NCI-H510A (cell line): ENCODE results near the gene DCP2.

Experiments used
- DNase-seq: peaks from one replicate; lab custom pipeline; 2025; lab: John Stamatoyannopoulos, UW

DCP2 gene

GRCh38 chr5:113047733-113048652, 71.4 kb downstream of the DCP2 start:
- no peak for DNase-seq

GRCh38 chr5:113048931-113049330, 72.3 kb downstream of the DCP2 start:
- DNase-seq, result no peak

- DNase-seq, result no peak
These were observed 74.3 kb downstream of the DCP2 start for GRCh38 chr5:113050721-113051382.

- DNase-seq, result no peak
These were observed 75.6 kb downstream of the DCP2 start for GRCh38 chr5:113052041-113052795.

- DNase-seq, result no peak
These were observed 77.0 kb downstream of the DCP2 start for GRCh38 chr5:113053511-113053995.

- no peak for DNase-seq
These were observed 78.3 kb downstream of the DCP2 start for GRCh38 chr5:113054899-113055298.

- no peak for DNase-seq
These were observed 80.4 kb downstream of the DCP2 start for GRCh38 chr5:113056988-113057387.

GRCh38 chr5:113057557-113057984, 81.0 kb downstream of the DCP2 start:
- DNase-seq, result no peak

GRCh38 chr5:113058269-113058668, 81.7 kb downstream of the DCP2 start:
- DNase-seq, result no peak

- DNase-seq, result no peak
These were observed 82.2 kb downstream of the DCP2 start for GRCh38 chr5:113058706-113059226.

- no peak for DNase-seq
These were observed 82.8 kb downstream of the DCP2 start for GRCh38 chr5:113059232-113060040.

- DNase-seq, result no peak
These were observed 83.9 kb downstream of the DCP2 start for GRCh38 chr5:113060408-113061025.

- no peak for DNase-seq
These were observed 85.5 kb downstream of the DCP2 start for GRCh38 chr5:113061846-113062780.

- DNase-seq, result no peak
These were observed 86.4 kb downstream of the DCP2 start for GRCh38 chr5:113062869-113063508.

- no peak for DNase-seq
These were observed 87.3 kb downstream of the DCP2 start for GRCh38 chr5:113063927-113064326.

- no peak for DNase-seq
These were observed 88.2 kb downstream of the DCP2 start for GRCh38 chr5:113064806-113065205.

- DNase-seq, result no peak
These were observed 89.0 kb downstream of the DCP2 start for GRCh38 chr5:113065626-113066025.

- DNase-seq, result no peak
These were observed 91.2 kb downstream of the DCP2 start for GRCh38 chr5:113067635-113068344.
